Measurements from ENCODE around the gene UBA6.
"Not testable (repeated sequence)": the region's sequence is repeated elsewhere in the genome, so short reads cannot be mapped to it uniquely, and the experiment has no call there.

The UBA6 gene

DNA sequence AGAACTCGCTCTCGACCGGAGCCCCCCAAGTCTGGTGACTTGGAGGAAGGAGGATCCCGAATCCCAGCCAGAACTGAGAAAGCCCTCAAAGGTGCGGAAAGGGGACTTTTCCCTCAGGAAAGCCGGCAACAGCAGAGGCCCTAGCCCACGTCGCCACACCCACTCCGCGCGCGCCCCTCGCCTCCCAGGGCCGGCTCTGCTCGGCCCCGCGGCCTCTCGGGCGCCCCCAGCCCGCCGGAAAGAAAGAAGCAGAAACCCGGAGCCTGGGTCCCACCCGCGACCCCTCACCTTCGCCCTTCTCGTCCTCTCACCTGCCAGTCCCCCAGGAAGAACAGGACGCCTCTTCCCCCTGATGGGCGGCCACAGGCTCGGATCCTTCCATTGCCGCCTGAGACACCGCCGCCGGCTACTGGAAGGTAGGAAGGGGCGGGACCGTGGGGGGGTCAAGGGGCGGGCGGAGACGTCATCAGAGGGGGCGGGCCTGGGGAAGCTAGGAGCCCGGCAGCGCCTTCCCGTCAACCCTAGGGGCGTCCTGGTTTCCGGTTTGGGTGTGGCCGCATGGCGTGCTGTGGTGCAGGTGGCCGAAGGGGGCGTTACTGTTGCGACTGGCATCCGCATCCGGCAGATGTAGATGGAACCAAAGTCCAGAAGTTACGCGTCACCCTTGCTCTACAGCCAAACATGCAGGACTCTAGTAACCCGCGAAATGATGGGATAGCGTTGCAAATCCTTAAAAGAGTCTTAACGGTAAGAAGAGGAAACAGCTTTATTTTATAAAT, at the start of gene UBA6:
Gene UBA6 (minus strand): TSS at position 418 of the 779 bp plus-strand sequence. CDS start 36 bp downstream, at position 382.
- DNase-seq (ENCODE audit: low read depth), result peak; percentile 92

DNA sequence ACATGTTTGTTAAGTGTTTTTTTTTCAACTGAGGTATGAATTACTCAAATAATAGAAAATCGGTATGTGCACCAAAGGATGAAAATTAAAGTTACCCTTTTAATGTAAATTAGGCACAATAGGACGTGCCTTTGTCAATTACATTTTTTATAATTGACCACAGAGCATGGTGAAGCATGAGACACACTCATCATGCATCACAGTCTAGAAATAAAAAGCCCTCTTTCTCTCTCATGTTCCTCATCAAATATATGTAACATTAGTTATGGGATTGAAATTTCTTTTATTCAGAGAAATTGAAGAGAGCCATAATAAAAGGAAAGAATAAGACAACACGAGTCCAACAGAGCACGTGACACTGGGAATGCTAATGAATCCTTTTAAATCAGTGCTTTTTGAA, 49.7 kb upstream of the UBA6 start:
- DNase-seq (ENCODE audit: low read depth), result no peak

DNA sequence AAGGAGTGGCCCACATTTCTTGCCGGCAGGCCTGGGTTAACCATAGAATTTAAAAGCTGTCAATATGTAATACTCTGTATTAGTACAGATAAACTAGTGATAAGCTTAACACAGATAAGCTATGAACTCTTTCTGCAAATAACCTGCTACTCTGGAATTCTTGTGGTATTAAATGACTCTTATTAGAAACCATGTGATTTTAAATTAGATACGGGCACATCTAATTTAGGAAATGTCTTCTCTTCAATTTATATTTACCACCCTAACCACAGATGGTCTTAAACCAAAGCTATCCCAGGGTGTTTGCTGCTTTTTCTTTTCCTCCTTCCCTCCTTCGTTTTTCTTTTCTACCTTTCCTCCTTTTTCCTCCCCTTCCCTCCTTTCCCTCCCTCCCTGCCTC, 48.3 kb upstream of the UBA6 start:
- no peak for DNase-seq (ENCODE audit: low read depth)

DNA sequence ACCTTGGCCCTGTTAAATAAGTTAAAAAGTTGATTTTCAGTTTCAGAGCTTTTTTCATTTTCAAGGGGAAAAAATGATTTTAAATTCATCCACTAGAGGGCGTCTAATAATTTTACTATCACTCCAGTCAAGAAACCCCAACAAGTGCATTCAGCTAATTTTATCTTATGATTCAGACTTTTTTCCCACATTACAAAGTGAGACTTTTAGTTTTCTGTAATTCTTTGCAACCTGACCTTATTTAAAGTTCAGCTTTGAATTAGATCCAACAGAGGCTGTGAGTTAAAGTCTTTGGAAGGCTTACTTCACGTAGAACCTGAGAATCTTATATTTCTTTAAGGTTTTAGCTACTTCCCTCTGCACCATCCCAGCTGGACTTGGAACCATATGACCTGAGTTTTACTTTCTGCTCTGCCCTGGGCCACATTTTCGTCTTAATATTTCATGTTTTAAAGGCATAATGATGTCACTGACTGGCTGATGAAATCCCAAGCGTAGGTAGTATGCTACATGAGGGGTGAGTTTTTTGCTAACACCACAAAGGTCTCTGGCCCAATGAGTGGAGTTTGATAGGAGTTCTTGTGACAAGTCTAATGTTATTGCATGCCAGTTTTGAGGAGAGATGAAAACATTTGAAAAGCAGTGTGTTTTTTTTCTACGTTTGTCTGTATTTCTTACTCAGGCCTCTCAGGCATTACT, 46.0 kb upstream of the UBA6 start:
- DNase-seq (ENCODE audit: low read depth), result peak; percentile 18

DNA sequence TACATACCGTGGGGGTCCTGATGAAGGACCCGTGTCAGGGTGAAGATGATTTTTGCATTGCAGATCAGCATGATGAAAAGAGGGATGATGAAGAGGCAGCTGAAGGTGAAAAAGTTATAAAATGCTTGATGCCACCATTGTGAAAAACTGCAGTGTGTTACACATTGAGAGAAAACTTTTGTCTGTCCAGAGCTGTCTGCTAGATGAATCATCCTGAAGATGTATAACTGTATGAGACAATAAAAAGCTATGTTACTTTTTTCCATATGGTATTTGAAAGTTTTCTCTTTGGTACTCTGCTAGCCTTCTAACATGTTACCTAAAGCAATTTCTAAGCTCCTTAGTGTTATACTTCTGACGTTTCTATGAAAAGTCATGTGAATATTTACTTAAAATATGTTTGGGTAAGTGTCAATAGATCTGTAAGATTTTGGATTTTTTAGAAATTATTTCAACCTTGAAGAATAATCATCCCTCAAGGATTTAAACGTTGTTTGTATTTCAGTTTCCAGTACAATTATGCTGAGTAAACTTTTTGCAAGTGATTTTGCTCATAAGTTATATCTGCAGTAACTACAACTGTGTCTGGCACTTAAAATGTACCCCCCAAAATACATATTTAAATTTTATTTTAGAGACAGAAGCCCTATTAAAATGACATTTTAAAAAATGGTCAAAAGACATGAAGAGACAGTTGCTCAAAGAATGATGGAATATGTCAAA, 43.8 kb upstream of the UBA6 start:
- DNase-seq (ENCODE audit: low read depth), result no peak

DNA sequence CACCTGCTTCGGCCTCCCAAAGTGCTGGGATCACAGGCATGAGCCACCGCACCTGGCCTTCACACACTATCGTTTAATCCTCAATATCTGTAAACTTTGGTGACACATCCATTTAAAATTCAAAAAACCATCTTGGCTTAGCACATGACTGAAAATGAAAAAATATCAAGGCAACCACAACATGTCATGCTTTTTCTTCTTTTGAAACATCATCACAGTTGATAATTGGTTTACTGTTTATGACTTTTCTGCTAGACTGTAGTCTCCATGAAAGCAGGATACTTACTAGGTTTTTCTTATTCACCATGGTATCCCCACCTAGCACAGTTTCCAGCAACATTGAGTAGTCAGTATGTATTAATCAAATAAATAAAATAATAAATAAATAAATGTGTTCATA, 42.2 kb upstream of the UBA6 start:
- no peak for DNase-seq (ENCODE audit: low read depth)

DNA sequence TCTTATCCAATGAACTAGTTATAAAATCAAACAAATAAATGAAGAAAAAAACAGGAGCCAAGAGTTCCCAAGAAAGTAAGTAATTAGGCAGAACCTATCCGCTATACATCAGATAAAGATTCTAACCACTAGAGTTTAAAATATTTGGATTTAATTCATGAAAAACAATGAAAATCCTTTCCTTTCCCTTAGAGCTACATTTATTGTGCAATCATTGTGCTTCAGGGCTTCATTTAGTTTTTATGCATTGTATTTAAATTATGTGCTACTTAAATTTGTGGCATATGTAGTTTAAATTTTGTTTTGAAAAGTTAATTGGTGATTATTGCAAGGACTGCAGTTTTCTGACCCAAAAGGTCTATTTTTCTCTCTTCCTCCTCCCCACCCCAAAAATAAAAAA, 35.3 kb upstream of the UBA6 start:
- DNase-seq (ENCODE audit: low read depth), result no peak

DNA sequence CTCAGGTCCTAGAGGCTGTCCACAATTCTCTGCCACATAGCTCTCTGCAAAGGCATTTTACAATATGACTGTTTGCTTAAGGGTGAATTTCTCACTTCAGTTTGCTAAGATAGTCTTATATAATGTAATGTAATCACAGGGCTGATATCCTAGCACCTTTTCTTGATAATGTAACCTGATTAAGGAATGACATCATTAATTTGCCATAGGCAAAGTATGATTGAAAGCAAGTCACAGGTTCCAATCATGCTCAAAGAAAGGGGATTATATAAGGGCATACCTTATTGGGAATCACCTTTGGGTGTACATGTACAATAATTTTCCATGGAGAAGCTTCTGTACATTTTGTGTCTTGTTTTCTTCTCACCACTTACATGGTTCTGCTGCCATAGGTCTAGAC, 34.4 kb upstream of the UBA6 start:
- DNase-seq (ENCODE audit: low read depth), result no peak

DNA sequence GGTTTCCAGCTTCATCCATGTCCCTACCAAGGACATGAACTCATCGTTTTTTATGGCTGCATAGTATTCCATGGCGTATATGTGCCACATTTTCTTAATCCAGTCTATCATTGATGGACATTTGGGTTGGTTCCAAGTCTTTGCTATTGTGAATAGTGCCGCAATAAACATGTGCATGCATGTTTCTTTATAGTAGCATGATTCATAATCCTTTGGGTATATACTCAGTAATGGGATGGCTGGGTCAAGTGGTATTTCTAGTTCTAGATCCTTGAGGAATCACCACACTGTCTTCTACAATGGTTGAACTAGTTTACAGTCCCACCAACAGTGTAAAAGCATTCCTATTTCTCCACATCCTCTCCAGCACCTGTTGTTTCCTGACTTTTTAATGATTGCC, 29.6 kb upstream of the UBA6 start:
- DNase-seq (ENCODE audit: low read depth), result not testable (repeated sequence)

DNA sequence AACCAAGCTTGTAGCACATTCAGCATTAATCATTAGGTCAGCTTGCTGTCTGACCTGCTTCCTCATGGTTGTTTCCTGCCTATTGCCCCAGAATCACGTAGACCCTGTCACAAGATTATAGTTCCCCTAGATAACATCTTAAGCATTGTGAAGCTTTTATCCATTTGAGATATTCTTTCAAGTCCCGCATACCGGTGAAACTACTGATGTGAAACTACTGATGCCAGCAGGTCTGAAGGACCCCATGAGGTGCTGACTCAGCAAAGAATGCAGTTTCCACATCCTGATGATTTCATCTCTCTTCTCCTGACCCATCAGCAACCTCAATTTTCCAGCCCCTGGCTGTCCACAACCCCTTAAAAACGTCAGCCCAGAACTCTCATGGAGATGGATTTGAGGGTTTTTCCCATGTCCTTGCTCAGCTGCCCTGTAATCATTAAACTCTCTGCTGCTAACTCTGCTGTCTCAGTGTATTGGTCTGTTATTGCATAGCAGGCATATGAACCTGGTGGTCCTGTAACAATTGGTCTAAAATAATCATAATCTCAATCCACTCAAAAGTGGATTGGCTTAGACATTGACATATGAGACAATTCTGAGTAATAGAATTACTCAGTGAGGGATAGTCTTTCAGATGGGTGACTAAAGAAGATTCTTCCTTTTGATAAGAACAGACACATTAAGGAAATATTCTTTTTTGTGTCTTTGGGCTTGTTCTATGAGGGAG, 26.3 kb upstream of the UBA6 start:
- DNase-seq (ENCODE audit: low read depth), result no peak

DNA sequence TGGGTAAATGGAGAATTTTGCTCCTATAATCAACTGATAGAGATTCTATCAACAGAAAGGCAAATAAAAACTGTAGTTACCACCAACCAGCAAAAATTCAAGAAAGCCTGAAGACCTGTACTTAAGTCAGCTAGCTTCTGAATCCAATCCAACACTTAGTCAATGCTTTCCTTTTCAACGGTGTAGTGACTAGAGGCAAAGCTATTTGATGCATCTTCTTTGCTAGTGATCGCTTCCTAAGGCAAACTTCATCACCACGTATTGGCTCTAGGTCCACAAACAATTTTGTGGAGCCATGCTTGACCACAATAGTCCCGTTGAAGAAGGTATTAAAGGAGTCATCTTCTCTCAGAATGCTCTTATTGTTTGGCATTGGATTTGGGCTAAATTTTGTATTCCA, 25.0 kb upstream of the UBA6 start:
- no peak for DNase-seq (ENCODE audit: low read depth)

DNA sequence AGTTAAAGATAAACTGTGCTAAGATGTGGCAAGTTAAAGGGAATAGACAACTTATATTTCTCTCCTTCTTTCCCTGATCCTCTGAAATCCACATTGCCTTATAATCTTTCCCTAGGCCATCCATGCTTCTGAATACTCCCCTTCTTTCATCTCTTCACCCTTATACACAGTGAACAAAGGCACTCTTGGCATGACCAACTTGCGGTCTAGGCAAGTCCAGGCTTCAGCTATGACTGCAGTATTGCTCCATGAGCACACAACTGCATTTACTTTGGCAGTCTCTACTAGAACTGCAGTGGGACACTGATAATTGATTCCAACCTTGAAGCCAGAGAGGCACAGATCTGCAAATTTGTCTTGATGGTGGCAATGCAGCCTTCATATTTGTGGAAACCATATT, 24.2 kb upstream of the UBA6 start:
- DNase-seq (ENCODE audit: low read depth), result no peak

DNA sequence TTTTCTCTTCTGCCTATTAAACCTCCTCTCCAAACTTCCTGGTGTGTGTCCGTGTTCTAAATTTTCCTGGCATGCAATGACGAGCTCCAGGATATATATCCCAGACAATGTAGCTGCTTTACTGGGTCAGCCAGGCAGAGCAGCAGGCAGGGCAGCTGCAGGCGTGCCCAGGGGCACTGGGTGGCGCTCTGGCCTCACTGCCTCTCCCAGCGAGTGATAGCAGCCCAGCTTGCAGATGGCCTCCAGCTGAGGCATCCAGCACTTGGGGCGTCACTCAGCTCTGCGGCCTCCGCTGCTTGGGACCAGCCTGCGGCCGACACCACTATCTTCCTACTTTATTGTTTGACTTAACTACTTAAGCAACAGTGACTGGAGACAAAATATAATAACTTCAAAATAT, 23.0 kb upstream of the UBA6 start:
- DNase-seq (ENCODE audit: low read depth), result no peak

DNA sequence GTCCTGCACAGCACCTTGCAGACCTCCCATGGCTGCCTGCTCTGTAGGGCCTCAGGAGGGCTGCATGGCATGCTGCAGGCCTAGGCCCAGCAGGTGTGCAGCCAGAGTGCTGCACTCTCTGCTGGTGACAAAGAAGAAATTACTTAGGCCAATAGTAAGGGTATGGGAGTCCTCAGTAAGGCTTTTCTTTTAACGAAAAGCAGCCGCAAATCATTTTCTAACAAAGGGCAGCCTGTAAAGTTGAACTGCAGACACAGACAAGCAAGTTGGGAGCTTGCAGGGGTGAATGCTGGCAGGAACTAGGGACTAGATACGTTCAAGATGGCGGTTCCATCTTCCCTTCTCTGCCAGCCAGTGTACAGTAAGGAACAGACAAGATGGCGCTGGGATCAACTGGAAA, 22.4 kb upstream of the UBA6 start:
- DNase-seq (ENCODE audit: low read depth), result no peak

DNA sequence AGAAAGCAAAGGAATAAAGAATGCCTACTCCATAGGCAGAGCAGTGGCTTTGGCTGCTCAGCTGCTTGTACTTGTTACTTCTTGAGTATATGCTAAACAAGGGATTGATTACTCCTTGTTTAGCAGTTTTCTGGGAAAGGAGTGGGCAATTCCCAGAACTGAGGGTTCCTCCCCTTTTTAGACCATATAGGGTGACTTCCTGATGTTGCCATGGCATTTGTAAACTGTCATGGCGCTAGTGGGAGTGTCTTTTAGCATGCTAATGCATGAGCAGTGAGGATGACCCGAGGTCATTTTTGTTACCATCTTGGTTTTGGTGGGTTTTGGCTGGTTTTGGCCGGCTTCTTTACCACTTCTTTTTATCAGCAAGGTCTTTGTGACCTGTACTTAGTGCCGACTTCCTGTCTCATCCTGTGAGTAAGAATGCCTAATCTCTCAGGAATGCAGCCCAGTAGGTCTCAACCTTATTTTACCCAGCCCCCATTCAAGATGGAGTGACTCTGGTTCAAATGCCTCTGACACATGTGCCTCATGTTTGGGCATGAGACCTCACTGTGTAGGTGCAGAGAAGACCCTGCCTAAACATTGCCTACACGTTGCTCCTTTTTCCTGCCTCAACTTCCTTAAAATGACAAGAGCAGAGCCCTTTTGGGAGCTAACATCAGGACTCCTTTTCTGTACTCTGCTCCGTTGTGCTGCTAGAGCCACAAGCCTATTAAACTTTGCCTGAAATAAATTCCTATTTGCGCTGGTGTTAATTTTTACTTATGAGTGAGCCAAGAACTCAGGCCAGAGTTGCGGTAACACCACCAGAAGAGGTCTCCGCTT, 21.0 kb upstream of the UBA6 start:
- DNase-seq (ENCODE audit: low read depth), result no peak

DNA sequence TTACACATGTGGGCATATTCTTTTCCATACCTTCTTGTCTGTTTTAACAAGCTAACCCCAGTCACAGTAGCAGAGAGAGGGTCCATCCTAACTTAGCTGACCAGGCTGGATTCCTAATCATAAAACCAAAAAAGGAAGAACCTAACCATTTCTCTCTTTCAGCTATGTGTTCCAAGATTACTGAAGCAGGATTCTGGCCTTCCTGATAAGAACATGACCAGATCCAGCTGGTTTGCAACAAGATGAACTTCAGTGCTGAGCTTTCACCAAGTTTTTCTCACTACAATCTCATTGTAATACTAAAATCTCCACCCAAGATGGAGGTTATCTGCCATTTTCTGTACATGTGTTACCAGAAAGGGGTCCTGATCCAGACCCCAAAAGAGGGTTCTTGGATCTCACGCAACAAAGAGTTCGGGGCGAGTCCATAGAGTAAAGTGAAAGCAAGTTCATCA, 20.4 kb upstream of the UBA6 start:
- DNase-seq (ENCODE audit: low read depth), result no peak

DNA sequence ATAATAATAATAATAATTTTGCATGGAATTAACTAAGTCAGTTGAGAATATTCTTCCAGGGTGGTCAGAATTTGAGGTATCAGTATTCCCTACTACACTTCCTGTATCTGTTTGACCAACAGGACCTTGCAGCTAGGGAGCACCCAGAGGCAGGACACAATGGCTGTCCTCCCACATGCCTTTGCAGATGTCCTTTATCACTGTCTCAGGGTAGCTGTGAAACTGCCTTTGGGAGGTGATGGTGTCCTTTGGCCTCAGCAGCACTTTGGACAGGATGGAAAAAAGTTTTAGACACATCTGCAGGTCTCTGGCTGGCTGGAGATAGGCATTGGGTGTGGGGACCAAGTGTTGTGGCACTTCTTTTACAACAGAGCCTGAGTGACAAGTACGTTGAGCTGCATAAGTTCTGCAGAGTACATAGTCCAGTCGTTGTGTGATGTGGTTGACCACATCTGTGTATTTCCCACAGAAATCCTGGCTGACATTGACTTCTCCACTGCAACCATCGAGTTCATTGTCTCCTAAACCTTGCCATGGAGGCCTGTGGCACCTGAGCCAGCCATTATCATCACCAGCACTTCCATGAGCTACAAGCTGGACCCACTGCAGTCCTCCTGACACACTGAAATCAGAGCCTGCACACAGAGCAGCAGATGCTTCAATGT, 19.1 kb upstream of the UBA6 start:
- no peak for DNase-seq (ENCODE audit: low read depth)

DNA sequence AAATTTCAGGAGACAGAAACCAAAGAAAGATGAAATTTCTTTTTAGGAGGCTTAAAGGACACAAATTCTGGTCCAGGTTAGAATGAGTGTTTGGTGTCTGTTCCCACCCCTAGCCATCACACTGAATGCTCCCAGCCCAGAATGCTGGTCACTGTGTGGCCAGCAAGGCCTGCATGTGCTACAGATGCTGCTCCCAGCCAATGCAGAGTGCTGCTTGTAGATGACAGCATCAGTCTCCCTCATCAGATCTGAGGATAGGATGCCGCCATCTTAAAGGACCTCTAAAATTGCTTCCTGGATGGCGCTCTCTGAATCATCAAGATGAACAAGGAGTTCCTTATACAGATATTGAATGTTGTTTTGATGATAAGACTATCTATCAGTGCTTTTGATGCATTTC, 17.9 kb upstream of the UBA6 start:
- DNase-seq (ENCODE audit: low read depth), result no peak

DNA sequence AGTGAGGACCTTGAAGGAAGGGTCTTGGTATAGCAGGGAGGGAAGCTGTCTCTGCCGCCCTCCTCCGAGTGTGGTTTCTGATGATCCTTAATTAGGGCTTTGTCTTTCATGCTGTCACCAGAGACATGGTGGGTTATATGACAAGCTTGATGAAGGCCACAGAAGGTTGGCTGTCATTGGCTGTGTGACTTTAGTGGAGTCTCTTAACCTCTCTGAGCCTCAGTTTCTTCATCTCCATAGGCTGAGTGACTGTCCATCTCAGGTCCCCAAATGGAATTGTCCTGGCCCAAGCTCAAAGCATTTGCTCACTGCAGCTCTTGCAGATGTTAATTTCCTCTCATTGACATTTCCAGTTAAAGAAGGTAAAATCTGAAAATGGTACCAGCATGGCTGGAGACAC, 16.6 kb upstream of the UBA6 start:
- no peak for DNase-seq (ENCODE audit: low read depth)

DNA sequence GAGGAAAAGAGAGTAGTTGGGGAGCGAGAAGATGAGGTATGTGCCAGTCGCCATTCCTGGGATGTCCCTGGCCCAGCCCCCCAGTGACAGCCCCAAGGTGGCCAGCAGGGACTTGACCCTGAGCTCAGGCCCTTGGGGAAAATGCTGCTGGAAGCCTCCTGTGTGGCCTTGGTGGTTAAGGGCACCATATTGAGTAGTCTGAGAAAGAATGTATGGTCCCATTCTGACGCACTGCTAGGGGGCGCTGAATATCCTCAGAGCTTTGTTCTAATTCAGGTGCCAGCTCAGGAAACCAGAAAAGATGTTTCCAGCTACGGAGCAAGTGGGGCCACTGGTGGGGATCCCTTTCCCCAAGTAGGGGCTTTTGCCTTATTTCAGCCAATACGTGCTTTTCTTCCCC, 14.0 kb upstream of the UBA6 start:
- DNase-seq (ENCODE audit: low read depth), result no peak

DNA sequence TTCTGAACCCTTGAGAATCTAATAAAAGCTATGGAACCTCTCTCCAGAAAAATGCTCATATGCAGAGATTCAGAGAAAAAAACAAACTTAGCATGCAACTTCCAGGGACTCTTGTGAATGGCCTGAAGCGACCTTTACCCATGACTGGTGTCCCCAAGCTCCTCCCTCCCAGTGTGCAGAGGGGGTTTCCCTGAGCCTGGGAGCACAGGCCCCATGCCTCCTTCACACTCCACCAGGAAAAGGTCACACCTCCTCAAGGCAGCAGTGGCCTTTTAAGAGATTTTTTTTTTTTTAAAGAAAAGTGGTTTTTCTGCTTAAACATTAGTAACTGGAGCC, 13.3 kb upstream of the UBA6 start:
- DNase-seq (ENCODE audit: low read depth), result no peak
